ENCODE results near the gene ROR2.

ROR2 gene

DNA sequence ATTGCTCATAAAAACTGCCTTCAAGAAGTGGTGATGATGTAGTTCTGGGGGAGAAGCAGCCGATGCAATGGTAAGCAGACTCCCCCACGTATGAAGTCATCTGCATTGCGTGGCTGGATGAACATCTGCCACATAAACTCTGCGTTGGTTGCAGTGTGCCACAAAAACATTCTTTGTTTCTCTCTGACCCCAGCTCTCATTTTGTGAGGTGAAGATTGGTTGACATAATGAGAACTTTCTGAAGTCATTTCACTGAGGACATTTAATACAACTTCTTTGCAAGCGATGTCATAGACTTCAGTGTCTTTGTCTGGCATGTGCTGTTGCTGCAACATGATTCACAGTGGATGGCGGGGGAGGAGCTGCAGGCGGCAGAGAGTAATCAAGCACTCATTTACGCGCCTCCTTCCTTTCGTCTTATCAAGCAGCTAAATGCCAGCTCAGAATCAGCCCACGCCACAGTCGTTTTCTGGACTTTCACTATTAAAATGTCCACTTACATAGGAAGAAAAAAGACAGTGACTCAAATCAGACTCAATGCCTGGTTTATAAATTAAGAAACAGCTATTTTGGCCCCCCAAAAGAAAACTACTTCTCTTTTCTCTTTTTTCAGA lies 434.8 kb downstream of the ROR2 start:
- TF ChIP-seq, protein P1, sequence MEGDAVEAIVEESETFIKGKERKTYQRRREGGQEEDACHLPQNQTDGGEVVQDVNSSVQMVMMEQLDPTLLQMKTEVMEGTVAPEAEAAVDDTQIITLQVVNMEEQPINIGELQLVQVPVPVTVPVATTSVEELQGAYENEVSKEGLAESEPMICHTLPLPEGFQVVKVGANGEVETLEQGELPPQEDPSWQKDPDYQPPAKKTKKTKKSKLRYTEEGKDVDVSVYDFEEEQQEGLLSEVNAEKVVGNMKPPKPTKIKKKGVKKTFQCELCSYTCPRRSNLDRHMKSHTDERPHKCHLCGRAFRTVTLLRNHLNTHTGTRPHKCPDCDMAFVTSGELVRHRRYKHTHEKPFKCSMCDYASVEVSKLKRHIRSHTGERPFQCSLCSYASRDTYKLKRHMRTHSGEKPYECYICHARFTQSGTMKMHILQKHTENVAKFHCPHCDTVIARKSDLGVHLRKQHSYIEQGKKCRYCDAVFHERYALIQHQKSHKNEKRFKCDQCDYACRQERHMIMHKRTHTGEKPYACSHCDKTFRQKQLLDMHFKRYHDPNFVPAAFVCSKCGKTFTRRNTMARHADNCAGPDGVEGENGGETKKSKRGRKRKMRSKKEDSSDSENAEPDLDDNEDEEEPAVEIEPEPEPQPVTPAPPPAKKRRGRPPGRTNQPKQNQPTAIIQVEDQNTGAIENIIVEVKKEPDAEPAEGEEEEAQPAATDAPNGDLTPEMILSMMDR (IDR thresholded peaks at IDR 0.05), result no peak
- no peak for TF ChIP-seq ZFX (IDR thresholded peaks at IDR 0.05; ENCODE audit: borderline replicate concordance)
- no peak overlapping the region for H3K27ac ChIP-seq

Measured in 22Rv1 (cell line).